HEK293T (cell line): ENCODE data around the gene INPP5A.

Source experiments
- CTCF ChIA-PET: fragments of 350-600 bp; formaldehyde crosslinking; extraction: SDS; loops from one replicate; lab custom pipeline; 2021; ENCODE audit warnings: antibody characterized with exemption, inconsistent platforms; lab: Yijun Ruan, JAX
- POLR2A ChIA-PET: fragments of 350-600 bp; formaldehyde crosslinking; extraction: SDS; loops from one replicate; lab custom pipeline; 2020; ENCODE audit warnings: antibody characterized with exemption, inconsistent platforms; lab: Yijun Ruan, JAX
- DNase-seq: peaks from one replicate; pipeline ENCODE4 v3.0.0; 2012; ENCODE audit warnings: mixed read lengths; ENCODE audit errors: extremely low spot score
- ARNT ChIP-seq: fragments of 450-650 bp; IDR thresholded peaks from 2 replicates; pipeline ENCODE4 v1.6.1; 2017; ENCODE audit warnings: mild to moderate bottlenecking
- BHLHE40 ChIP-seq: fragments of 450-650 bp; IDR thresholded peaks from 2 replicates; pipeline ENCODE4 v1.6.1; 2016; ENCODE audit warnings: mild to moderate bottlenecking, moderate library complexity, borderline replicate concordance
- CTBP1 ChIP-seq: fragments of 450-650 bp; IDR thresholded peaks from 2 replicates; pipeline ENCODE4 v1.6.1; 2016; ENCODE audit warnings: borderline replicate concordance
- ELF4 ChIP-seq: fragments of 450-650 bp; IDR thresholded peaks from 2 replicates; pipeline ENCODE4 v1.6.1; 2017; ENCODE audit warnings: antibody characterized with exemption
- FOXA1 ChIP-seq: fragments of 450-650 bp; IDR thresholded peaks from 2 replicates; pipeline ENCODE4 v1.6.1; 2016; ENCODE audit warnings: mild to moderate bottlenecking
- FOXK2 ChIP-seq: fragments of 450-650 bp; IDR thresholded peaks from 2 replicates; pipeline ENCODE4 v1.6.1; 2016; ENCODE audit warnings: mild to moderate bottlenecking
- FOXM1 ChIP-seq: fragments of 450-650 bp; IDR thresholded peaks from 2 replicates; pipeline ENCODE4 v1.6.1; 2017; ENCODE audit warnings: mild to moderate bottlenecking, borderline replicate concordance
- HDGF ChIP-seq: fragments of 450-650 bp; IDR thresholded peaks from 2 replicates; pipeline ENCODE4 v1.6.1; 2017; ENCODE audit warnings: antibody characterized with exemption, borderline replicate concordance
- L3MBTL2 ChIP-seq: fragments of 450-650 bp; conservative IDR thresholded peaks from 2 replicates; pipeline ENCODE4 v1.6.1; 2016; ENCODE audit warnings: mild to moderate bottlenecking
- LEF1 ChIP-seq: fragments of 450-650 bp; IDR thresholded peaks from 2 replicates; pipeline ENCODE4 v1.6.1; 2017; ENCODE audit warnings: mild to moderate bottlenecking, borderline replicate concordance
- NFRKB ChIP-seq: fragments of 450-650 bp; IDR thresholded peaks from 2 replicates; pipeline ENCODE4 v1.6.1; 2016; ENCODE audit warnings: mild to moderate bottlenecking, moderate library complexity
- SP1 ChIP-seq: fragments of 450-650 bp; IDR thresholded peaks from 2 replicates; pipeline ENCODE4 v1.6.1; 2017
- SUZ12 ChIP-seq: fragments of 450-650 bp; IDR thresholded peaks from 2 replicates; pipeline ENCODE4 v1.6.1; 2016; ENCODE audit warnings: mild to moderate bottlenecking
- TARDBP ChIP-seq: fragments of 450-650 bp; IDR thresholded peaks from 2 replicates; pipeline ENCODE4 v1.6.1; 2016
- ZNF384 ChIP-seq: fragments of 450-650 bp; IDR thresholded peaks from 2 replicates; pipeline ENCODE4 v1.6.1; 2016
- TF ChIP-seq, protein P1 (sequence below): fragments of 450-650 bp; IDR thresholded peaks from 2 replicates; pipeline ENCODE4 v1.6.1; 2016

INPP5A gene

DNA sequence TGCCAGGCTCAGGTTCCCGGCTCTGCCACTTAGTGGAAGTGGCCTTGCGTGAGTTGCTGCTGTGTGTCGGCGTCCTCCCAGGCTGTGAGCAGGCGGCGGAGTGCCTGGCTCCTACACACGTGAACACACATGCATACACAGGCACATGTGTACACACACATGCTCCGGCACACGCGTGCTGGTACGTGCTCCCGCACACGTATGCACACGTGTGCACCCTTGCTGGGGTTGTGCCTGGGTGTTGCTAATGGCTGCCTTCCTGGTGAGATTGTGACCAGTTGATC, 107.6 kb downstream of the INPP5A start:
- DNase-seq, result no peak
- CTCF ChIA-PET, result no interaction called here
- TF ChIP-seq HDGF (no peak), BHLHE40 (no peak), FOXM1 (no peak), SUZ12 (no peak)
- POLR2A ChIA-PET, result no interaction called here

DNA sequence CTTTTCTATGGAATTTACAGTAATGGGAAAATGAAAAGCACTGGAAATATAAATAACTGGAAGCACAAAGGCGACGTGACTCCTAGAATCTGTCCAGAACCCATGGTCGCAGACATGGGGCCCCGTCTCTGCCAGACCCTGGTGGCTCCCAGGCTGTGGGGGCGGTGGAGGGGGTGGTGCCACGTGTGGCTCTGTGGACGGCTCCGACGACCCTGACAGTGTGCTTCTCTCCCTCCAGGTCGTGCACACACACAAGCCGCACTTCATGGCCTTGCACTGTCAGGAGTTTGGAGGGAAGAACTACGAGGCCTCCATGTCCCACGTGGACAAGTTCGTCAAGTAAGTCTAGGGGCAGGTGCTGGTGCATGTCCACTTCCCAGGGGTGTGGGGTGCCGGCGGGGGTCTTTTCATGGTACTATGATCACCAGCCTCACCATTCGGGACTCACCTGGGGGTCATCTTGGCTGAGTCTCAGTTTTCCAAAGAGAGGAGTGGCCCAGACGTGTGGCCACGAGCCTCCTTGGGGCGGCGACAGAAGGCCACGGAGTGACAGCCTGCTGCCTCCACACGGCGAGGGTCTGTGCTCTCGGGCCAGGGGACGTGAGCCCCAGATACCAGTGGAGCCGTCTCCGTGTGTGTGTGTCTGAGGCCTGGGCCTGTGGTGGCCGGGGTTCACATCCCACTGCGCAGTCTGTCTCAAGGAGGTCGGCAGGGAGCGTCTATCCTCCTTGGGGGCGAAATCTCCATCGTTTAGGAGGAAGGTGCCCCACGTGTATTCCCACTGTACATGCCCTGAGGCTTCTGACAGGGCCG, 108.2 kb downstream of the INPP5A start:
- POLR2A ChIA-PET, result no interaction called here
- TF ChIP-seq L3MBTL2, result no peak
- no peak for TF ChIP-seq BHLHE40
- no peak for TF ChIP-seq FOXA1
- no peak for TF ChIP-seq LEF1
- no peak for TF ChIP-seq SUZ12
- TF ChIP-seq HDGF, result no peak
- CTCF ChIA-PET, result interaction anchor here (0.6 kb wide), 1 partner anchor 9 kb away, joined by 6 read pairs; no protein-coding TSS in a partner anchor
- no peak for DNase-seq

DNA sequence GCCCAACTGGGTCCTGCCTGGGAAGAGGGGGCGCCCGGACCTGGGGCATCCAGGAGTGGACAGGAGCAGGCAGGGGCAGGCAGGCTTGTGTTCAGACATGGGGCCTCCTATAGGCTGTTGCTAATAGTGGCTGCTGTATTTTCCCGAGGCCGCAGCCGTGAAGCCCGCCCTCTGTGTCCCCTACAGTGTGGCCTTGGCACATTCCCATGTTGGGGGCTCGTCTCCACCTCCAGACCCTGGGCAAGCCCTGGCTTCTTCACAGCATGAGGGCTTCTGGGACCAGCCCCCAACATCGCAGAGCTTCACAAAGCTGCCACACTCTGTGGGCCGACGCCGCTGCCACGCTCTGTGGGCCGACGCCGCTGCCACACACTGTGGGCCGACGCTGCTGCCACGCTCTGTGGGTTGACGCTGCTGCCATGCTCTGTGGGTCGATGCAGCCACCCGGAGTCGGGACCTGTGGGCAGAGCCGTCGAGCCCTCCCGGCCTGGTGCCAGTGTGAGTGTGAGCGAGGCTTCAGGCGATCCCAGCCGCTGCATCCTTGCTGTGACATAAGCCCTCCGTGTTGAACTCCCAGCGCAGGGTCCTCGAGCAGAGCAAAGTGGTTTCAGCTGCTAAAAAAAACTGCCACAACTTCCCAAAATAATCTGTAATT, 109.0 kb downstream of the INPP5A start:
- ChIA-PET POLR2A (no interaction called here), CTCF (interaction anchor here (0.6 kb wide), 1 partner anchor 8 kb away, joined by 6 read pairs; no protein-coding TSS in a partner anchor)
- no peak for DNase-seq
- TF ChIP-seq FOXA1, result no peak
- no peak for TF ChIP-seq ZNF384
- no peak for TF ChIP-seq FOXK2
- no peak for TF ChIP-seq TARDBP
- TF ChIP-seq SP1, result no peak

DNA sequence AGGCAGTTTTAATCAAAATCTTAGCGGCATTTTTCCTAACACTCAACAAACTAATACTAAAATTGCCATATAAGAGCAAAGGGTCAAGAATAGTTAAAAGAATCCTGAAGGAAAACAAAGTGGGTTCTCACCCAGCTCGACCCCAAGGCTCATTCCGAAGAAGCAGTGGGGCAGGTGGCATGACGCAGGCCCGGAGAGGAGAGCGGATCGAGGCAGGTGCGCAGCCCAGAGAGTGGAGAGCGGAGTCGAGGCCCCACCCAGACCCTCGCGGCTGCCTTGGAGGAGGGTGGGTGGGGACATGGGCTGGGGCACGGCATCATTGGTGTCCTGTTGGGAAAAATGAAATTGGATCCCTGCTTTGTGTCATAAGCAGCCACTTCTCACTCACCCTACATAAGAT, 109.8 kb downstream of the INPP5A start:
- POLR2A ChIA-PET, result no interaction called here
- TF ChIP-seq CTBP1 (no peak), ZNF384 (no peak), HDGF (no peak), L3MBTL2 (no peak), ARNT (no peak), ELF4 (no peak), FOXK2 (no peak), NFRKB (no peak), FOXA1 (no peak), LEF1 (no peak), SP1 (no peak), TARDBP (no peak), FOXM1 (no peak)
- TF ChIP-seq, protein P1, sequence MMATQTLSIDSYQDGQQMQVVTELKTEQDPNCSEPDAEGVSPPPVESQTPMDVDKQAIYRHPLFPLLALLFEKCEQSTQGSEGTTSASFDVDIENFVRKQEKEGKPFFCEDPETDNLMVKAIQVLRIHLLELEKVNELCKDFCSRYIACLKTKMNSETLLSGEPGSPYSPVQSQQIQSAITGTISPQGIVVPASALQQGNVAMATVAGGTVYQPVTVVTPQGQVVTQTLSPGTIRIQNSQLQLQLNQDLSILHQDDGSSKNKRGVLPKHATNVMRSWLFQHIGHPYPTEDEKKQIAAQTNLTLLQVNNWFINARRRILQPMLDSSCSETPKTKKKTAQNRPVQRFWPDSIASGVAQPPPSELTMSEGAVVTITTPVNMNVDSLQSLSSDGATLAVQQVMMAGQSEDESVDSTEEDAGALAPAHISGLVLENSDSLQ, result no peak
- no peak for DNase-seq
- CTCF ChIA-PET, result no interaction called here

DNA sequence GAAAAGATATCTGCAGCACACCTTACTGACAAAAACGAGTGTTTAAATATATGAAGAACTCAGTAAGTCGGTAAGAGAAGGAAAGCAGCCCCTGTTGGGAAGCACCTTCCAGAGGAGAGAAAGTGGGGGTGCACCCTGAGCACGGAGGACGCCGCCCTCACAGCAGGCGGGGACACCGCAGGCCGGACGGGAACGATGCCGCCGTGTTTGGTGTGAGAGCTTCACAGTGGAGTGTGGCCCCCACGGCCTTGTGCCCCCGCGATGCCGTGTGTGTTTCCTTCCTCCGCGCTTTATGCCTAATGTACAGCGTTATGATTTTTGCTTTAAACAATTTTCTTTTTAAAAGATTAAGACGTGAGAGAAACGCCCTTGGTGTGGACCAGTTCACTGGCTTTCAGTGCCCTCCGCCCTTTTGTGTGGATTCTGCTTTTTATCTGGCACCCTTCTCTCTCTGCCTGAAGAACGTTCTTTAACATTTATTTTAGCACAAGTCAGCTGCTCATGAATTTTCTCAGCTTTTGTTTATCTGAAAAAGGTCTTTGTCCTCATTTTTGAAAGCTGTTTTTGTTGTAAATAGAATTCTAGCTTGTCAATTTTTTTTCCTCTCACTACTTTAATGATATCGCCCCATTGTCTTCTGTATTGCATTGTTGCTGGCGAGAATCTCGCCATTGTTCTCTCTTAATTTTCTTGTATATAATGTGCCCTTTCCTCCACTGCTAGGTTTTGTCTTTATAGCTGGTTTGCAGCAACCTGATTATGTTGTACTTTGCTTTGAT, 110.7 kb downstream of the INPP5A start:
- DNase-seq, result no peak
- POLR2A ChIA-PET, result no interaction called here
- TF ChIP-seq ARNT, result no peak
- no peak for TF ChIP-seq FOXK2
- TF ChIP-seq BHLHE40, result no peak
- no peak for TF ChIP-seq TARDBP
- no peak for TF ChIP-seq HDGF
- TF ChIP-seq NFRKB, result no peak
- no peak for TF ChIP-seq FOXM1
- no peak for TF ChIP-seq SP1
- no peak for TF ChIP-seq LEF1
- TF ChIP-seq SUZ12, result no peak
- no peak for TF ChIP-seq CTBP1
- CTCF ChIA-PET, result no interaction called here

DNA sequence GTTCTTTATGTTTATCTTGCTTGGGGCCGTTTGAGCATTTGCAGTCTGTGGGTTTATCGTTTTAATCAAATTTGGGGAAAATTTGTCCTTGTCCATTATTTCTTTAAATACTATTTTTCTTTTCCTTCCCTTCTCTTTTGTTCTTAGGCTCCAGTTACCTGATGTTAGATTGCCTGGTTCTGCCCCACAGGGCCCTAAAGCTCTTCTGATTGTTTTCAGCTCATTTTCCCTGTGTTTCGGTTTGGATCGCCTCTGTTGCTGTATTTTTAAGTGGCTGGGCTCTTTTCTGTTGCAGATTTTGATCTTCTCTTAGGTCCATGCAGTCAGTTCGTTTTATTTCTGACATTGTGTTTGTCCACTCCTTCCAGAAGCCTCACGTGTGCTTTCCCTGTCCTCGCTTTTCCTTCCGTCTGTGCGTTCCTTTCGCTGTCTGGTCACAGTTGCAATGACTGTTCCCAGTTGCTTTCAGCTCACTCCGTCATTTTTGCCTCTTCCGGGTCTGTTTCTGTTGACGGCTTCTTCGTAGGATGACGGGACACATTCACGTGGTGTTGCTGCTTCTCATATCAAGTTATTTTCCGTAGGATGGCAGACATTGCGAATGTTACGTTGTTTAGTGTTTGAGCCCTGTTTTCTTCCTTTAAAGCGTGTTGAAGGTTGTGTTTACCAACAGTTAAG, 111.4 kb downstream of the INPP5A start:
- POLR2A ChIA-PET, result no interaction called here
- CTCF ChIA-PET, result no interaction called here

More for the DNA sequence above, 111.4 kb downstream of the INPP5A start:
- no peak for DNase-seq
- TF ChIP-seq SUZ12, result no peak
- TF ChIP-seq NFRKB, result no peak
- no peak for TF ChIP-seq FOXA1
- no peak for TF ChIP-seq FOXM1
- TF ChIP-seq SP1, result no peak
- no peak for TF ChIP-seq ARNT
